B cell (primary cell): ENCODE results near the gene HHATL.

Source experiments
- EZH2 ChIP-seq: IDR thresholded peaks from 2 replicates; pipeline ENCODE4 v1.6.1; 2012; ENCODE audit warnings: borderline replicate concordance, low read depth, mild to moderate bottlenecking, moderate library complexity, low read length; ENCODE audit not compliant: insufficient read depth, poor library complexity, severe bottlenecking
- TF ChIP-seq, protein P1 (sequence below): fragments of 200-600 bp; IDR thresholded peaks from one replicate; pipeline ENCODE4 v1.8.0; 2022; ENCODE audit warnings: antibody characterized with exemption, mild to moderate bottlenecking

GRCh38 chr3:42647821-42648459 is 54.7 kb downstream of the HHATL start:
- TF ChIP-seq, protein P1, sequence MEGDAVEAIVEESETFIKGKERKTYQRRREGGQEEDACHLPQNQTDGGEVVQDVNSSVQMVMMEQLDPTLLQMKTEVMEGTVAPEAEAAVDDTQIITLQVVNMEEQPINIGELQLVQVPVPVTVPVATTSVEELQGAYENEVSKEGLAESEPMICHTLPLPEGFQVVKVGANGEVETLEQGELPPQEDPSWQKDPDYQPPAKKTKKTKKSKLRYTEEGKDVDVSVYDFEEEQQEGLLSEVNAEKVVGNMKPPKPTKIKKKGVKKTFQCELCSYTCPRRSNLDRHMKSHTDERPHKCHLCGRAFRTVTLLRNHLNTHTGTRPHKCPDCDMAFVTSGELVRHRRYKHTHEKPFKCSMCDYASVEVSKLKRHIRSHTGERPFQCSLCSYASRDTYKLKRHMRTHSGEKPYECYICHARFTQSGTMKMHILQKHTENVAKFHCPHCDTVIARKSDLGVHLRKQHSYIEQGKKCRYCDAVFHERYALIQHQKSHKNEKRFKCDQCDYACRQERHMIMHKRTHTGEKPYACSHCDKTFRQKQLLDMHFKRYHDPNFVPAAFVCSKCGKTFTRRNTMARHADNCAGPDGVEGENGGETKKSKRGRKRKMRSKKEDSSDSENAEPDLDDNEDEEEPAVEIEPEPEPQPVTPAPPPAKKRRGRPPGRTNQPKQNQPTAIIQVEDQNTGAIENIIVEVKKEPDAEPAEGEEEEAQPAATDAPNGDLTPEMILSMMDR = no peak
- no peak for TF ChIP-seq EZH2
